Non-pigmented ciliary epithelial cell (primary cell): ENCODE results near the gene DNAH14.
"Not testable (repeated sequence)": the region's sequence is repeated elsewhere in the genome, so short reads cannot be mapped to it uniquely, and the experiment has no call there.

Experiments used
- DNase-seq: peaks from one replicate; pipeline ENCODE4 v3.0.0-alpha.2; 2010; ENCODE audit warnings: low read depth

DNAH14 gene

DNA sequence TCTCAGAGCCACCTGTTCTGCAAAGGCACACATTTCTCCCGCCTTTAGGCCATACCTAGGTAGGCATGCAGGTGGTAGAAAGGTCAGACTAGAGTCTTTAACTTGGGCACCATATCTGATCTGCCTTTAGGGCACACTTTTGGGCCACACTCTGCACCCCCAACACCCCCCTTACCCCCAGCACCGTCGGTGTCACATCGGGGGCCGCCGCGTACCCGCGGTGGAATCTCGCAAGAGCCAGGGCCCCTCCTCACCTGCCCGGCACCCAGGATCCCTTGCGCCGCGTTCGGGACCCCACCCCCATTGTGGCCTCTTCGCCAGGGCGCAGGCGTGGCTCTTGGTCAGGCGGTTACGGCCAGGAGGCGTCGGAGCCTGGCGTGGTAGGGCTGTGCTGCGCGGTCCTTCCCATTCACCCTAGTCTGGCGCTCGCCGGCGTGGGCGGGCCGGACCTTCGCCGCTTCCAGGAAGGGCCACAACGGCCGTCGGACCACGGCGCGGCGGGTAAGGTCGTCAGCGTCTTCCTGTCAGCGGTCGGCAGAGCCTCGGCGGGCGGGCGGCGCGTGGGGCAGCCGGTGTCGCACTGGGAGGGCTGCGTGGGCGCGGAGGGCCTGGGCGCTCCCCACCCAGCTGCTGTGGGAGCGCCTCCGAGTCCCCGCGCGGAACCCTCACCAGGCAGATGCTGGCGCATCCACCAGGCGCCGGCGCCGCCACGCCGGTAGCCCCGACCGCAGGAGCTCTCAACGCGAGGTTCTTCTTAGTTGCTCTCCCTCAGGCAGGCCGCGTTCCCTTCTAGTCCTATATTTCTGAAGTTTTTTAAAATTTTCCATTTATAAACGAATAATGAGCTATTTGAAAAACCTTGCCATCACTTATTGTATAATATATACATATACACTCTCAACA, at the start of gene DNAH14:
DNAH14 (plus strand) TSS at position 341 of the 903 bp plus-strand sequence. CDS start 23,028 bp downstream, outside the sequence.
- peak; percentile 31 for DNase-seq

GRCh38 chr1:224880593-224881307, 48.7 kb upstream of the DNAH14 start:
- no peak for DNase-seq

DNA sequence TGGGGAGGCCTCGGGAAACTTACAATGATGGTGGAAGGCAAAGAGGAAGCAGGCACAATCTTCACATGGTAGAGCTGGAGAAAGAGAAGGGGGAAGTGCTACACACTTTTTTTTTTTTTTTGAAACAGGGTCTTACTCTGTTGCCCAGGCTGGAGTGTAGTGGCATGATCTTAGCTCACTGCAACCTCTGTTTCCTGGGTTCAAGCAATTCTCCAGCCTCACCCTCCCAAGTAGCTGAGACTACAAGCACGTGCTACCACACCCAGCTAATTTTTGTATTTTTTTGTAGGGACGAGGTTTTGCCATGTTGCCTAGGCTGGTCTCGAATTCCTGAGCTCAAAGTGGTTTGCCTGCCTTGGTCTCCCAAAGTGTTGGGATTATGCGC, 48.2 kb upstream of the DNAH14 start:
- DNase-seq = not testable (repeated sequence)

DNA sequence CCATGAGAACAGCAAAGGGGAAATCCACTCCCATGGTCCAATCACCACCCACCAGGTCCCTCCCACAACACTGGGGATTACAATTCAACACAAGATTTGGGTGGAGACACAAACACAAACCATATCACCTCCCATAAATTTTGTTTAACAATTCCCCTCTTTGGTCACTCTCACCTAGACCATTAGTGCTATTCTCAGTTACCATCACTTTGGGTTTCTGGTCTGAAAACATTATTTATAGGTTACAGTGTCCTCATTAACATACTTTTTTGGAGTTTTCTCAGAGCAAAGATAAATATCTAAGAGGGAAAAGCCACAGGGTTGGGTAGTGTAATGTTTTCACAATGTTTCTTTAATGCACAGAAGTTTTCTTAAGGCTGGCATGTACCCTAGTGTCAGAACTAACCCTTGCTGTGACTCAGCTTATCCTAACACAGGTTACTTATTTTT, 47.7 kb upstream of the DNAH14 start:
- no peak for DNase-seq

- DNase-seq = no peak
Measured at GRCh38 chr1:224882264-224882663, 47.2 kb upstream of the DNAH14 start.

GRCh38 chr1:224883091-224883490, 46.4 kb upstream of the DNAH14 start:
- DNase-seq = no peak

DNA sequence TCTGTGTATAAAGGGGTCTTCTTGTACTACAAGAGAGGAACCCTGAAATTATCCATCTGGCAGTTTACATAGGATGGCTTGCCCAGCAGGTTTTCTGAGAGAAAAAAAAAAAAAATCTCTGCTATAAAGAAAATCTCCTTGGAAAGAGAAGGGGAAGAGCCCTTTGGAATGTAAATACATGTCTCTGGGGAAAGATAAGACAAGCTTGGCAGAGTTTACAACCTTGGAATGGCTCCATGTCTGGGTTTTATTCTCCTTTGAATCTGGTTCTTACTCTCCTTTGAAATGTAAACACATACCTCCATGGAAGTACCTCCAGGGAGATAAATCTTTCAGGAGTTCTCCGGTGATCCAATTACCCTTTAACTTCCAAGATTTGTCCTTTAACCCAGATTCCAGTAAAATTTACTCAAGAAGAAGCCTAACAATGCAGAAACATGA, 45.1 kb upstream of the DNAH14 start:
- no peak for DNase-seq

DNA sequence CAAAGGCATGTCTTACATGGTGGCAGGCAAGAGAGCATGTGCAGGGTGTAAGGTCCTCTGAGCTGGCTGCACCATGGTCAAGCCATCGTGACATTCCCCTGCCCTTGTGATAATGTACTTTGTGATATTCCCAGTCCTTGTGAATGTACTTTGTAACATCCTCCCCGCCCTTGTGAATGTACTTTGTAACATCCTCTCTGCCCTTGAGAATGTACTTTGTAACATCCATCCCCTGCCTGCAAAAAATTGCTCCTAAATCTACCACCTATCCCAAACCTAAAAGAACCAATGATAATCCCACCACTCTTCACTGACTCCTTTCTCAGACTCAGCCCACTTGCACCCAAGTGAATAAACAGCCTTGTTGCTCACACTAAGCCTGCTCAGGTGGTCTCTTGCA, 44.1 kb upstream of the DNAH14 start:
- not testable (repeated sequence) for DNase-seq

- DNase-seq = peak; percentile 10
Measured at GRCh38 chr1:224894915-224895314, 34.6 kb upstream of the DNAH14 start.

DNA sequence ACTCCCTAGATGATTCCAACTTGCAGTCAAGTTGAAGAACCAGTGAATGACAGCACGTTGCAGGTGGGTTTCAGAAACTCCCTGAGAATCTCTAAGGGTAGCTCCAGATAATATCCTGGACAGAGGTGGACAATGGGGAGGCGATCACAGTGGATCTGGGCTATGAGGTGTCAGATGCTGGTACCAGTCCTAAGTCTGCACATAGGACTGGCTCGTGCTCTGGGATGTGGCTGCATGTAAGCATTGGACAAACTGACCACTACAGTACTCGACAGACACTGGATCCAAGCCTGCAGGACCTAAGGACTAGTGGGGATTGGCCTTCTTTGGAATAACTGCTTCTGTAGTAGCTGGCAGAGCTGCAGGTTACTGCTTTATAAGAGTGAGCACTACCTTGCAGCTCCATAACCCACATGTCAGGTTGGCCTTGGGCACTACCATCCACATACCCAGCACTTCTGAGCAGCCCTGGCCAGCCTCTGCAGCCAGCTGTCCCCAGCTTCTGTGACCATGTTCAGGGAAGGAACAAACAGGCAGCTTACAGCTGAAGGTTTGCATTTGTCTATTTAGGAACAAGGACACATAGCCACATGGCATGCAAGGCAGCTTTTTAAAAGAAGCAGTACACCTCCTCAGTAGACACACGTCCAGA, 33.2 kb upstream of the DNAH14 start:
- DNase-seq = no peak

DNA sequence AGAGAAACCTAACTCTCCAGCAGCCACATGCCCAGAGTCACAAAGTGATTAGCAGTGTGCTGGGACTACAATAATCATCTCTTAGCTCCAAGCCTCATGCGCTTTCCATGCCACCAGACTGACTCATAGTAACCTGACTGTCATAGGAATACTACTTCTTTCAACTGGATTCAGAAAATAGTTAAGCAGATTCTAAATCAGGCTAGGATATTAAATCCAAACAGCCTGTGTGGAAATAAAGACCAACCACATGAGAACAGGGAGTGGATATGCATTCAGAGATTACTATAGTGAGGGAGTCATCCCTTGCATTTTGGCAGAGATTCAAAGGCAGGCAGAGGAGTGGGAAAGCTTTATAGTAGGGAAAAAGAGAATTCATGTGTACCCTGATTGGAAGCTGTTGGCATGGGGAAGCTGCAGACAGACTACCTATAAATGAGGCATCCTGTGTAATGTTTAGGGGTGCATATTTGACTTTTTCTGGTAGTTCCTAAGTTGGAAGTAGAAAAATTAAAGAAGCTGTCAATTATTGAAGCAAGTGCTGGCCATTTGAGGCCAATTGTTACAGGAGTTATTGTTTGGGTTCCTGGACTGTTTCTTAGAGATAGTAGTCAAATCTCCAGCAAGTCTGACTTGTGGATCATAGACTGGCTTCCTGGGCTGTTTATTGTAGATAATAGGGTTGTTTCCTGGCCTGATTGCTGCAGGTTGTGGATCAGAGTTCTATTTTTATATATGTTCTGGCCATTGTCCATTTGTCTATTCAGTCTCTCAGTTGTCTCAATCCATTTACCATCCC, 31.7 kb upstream of the DNAH14 start:
- DNase-seq = no peak

DNA sequence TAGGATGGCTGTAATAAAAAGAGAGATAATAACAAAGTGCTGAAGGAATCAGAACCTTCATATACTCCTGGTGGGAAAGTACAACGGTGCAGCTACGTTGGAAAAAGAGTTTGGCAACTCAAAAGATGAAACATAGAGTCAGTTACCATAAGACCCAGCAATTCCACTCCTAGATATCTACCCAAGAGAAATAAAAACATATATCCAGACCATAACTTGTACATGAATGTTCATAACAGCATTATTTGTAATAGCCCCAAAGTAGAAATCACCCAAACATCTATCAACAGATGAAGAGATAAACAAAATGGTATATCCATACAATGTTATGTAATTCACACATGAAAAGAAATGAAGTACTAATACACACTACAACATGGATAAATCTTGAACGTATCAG, 30.5 kb upstream of the DNAH14 start:
- no peak for DNase-seq

- DNase-seq = no peak
Measured at GRCh38 chr1:224900062-224900630, 29.3 kb upstream of the DNAH14 start.

DNA sequence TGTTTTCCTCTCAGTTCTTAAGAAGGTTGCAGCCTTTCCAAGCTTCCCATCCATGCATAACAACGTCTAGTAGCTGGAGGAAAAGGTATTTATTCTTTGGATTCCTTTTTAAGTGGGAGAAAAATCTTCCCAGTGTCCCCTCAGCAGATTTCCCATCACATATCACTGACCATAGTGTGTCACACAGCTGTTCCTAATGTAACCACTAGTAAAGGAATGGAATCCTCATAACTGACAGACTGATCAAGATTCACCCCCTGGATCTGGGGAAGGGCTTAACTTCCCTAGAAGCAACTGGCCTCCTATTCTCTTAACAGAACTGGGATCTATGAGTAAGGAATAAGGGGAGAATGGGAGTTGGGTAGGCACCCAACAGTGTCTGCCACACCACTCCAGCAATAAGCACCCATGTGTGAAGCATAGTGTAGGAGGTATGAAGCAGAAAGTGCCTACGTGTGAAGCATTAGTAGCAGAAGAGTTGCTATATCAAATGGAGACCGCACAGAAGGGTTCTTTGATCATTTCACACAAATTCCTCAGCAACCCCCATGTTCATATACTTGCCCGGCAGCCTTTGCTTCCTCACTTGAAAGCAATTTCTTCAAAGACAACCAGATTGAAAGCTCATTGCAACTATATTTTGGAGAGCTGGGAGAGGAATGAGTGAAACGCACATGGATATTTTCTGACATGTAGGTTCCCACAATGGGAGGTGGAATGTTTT, 28.2 kb upstream of the DNAH14 start:
- no peak for DNase-seq

- DNase-seq = no peak
Measured at GRCh38 chr1:224903955-224904354, 25.5 kb upstream of the DNAH14 start.

DNA sequence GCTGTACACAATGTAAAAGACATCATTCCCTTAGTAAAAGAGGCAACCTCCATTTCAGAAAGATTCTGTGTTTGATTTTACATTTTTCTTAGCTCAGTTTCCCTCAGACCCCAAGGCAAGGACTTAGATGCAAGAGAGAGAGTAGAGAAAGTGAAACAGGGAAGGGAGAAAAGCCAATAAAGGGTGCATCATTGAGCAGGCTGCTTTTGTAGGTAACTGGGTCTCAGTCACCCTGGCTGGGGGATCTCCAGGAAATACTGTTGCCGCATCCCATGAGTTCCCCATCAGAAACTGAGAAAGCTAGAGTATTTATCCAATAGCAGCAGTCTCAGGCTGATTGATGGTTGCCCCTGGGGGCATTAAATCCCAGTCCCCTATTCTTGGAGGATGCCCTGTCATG, 23.1 kb upstream of the DNAH14 start:
- DNase-seq = no peak

- no peak for DNase-seq
Measured at GRCh38 chr1:224911217-224911616, 18.3 kb upstream of the DNAH14 start.

DNA sequence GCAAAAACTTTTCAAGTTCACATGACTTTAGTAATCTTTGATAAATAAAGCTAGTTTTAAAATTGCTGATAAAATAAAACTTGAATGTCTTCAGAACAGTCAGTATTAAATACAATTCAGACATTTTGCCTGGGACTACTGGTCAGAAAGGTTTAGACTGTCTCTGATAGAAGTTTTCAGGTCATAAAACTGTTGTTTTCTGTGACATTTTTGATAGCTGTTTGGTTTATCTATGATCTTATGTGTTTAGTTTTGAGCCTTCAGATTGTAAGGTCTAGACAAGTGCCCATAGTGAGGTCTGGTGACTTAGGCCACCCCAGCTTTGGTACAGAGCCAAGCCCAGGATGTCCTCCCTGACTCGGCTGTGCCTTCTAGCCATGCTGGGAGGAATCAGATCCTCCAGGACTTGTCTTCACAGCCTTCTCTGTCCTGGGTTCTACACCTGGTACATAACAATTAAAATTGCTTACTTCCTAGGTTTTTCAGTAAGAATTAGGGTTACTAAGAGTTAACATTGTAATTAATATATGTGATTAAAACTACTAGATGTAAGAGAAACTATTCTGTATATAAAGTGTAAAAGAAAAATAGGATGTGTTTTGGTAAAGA, 15.1 kb upstream of the DNAH14 start:
- no peak for DNase-seq

- no peak for DNase-seq
Measured at GRCh38 chr1:224919508-224919907, 10.0 kb upstream of the DNAH14 start.

DNA sequence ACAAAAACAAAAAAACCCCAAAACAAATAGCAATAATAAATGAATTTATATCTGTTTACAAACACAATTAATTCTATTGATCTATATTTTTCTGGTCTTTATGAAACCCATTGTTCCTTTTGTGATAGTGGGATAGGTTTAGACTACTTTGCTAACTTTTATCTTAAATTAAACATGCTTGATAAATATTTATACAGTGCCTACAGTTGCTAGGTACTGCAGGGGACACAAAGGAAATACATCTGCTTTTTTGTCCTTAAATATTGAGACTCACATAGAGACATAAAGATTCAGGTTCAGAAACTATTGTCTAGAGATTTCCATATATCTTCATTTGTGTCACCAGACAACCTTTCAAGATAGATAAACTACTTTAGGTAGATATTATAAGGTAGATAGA, 8.5 kb upstream of the DNAH14 start:
- no peak for DNase-seq
